NT2/D1 (cell line): Measurements from ENCODE around the gene SAMD9L.

ENCODE experiments used
- SUZ12 ChIP-seq: IDR thresholded peaks from 2 replicates; pipeline ENCODE4 v1.6.1; 2011; ENCODE audit not compliant: insufficient read length, insufficient read depth; ENCODE audit errors: extremely low read depth
- ZNF274 ChIP-seq: IDR thresholded peaks from 2 replicates; pipeline ENCODE4 v1.6.1; 2011; ENCODE audit warnings: mild to moderate bottlenecking, low read depth, low read length

- TF ChIP-seq ZNF274 (no peak), SUZ12 (no peak)
Observed at GRCh38 chr7:93156884-93157283, 8.7 kb upstream of the SAMD9L start.
